GM21367 (cell line): ENCODE results near the gene MYO19.
"Not testable (repeated sequence)": the region's sequence is repeated elsewhere in the genome, so short reads cannot be mapped to it uniquely, and the experiment has no call there.

ENCODE experiments used
- ATAC-seq: cut with Tn5 transposase; IDR thresholded peaks from one replicate; pipeline ENCODE4 v1.9.1; 2021; ENCODE audit not compliant: unreplicated experiment

Gene MYO19

DNA sequence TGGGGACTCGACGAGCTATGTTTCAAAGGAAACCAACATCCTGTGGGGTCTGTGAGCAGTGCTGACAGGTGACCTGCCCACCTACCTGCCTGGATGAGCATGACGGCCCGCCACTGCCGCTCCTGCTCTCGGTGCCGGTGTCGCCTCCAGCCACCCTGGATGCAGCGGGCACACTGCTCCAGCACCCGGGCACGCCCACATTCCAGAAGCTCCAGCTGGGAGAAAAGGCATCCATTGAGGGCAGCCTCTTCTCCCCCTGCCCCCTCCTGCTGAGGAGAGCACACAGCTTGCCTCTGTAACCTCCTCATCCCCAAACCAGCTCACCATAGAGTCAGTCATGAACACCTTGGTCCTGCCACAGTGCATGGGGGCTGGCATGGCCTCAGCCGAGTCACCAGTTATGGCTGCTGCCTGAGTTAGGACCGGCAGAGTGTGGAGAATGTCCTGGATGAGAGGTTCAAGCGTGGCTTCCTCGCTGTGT lies 33.9 kb downstream of the MYO19 start:
- ATAC-seq = no peak

DNA sequence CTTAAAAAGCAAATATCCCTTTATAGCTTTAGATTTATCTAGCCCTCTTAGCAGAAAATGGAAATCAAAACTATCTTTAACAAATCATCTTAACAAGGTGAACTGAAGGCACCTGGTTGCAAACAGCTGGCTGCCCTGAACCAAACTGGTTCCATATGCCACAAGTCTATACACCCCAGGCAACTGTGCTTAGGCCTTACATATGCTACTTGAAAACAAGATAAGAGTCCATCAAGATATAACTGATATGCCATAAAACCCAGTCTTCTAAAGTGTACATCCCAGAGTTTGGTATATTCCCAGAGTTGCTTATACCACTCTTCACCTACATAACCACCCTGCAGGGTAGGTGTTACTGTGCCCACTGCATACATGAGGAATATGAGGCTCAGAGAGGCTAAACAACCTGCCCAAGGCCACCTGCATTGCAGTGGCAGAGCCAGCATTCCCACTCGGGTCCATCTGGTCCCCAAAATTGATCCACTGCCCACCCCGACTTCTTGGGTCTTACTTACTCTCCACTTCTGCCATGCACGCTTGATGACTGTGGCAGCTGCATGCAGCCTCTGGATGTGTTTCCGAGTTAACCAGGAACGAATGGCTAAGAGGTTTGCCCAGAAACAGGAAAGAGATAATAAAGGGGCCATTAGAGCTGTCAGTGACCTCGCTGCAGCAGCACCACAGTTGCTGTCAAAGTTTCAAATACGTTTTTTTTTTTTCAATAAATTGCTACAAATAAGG lies 35.9 kb downstream of the MYO19 start:
- ATAC-seq = no peak

DNA sequence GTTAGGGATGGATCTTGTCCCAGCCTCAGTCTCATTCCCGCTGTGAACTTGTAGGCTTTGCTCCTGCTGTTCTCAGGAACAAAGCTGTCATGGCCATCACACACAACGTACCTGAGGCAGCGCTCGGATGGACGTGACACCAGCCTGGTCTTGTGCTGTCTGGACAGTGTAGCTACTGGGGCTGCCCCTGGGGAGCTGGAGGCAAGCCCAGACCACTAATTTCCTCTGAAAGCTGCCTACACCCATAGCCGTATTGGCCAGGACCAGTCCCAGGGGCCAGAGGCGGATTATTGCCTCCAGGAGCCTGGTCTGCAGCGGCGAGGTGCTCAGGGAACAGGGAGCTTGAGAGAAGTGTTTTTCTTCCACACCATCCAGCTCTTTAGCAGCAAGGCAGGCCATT lies 36.5 kb downstream of the MYO19 start:
- no peak for ATAC-seq

DNA sequence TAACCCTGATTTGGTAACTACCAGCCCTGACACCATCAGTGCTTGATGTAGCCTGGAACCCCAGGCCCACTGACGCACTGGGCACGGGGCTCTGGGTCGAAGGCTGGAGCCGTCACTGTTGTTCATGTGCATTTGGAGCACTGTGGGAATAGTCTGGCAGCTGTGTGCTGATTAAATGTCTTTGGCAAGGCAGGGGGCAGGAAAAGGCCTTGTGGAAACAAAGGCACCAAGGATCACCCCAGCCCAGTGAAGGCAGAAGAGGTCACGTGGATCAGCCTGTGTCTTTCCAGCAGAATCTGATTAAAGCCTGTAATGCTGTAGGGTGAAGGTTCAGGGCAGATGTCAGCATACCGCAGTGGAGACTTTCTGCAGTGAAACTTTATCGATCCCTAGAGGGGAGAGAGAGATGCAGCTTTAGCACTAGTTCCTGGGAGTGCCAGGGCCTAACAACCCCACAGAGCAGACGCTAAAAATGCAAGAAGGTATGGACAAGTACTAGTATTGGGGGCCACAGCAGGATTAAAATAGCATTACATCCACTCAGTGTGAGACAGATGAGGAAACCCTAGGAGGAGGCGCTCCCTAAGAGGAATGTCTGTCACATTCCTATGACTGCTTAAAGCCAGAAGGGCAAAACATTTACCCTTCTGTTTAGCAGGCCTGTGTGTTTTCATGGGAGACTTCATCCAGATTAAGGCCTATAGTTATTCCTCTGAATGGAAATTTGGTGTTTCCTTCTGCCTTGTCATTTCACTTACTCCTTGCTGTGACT lies 38.5 kb downstream of the MYO19 start:
- no peak for ATAC-seq

DNA sequence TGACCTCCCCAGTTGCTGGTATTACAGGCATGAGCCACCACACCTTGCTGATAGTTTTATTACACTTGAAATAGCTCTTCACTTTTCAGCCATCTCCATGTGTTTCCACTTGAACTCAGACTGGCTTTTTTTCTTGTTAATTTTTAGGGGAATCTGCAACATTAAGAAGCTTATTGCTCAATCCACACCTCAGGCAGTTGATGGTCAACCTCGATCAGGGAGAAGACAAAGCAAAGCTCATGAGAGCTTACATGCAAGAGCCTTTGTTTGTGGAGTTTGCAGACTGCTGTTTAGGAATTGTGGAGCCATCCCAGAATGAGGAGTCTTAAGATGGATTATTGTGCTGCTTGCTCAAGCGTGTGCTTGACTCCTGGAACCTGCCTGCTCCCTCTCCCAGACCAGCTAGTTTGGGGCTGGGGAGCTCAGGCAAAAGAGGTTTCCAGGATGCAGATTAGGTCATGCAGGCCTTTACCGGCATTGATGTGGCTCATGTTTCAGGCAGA lies 39.5 kb downstream of the MYO19 start:
- ATAC-seq = no peak

DNA sequence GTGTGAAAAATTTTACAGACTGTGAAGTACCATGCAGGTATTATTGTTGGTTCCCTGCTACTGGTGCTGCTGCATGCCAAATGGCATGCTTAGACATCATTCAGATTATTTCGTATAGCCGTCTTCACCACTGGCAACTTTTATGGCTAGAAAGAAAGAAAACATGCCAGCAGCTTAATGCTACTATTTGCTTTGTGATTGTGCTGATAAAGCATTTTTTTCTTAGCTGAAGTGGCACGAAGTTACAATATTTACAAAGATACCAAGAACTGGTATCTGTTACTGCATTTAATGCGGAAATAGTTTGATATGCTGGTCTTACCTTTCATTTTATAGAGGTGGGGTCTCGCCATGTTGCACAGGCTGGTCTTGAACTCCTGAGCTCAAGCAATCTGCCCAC lies 40.0 kb downstream of the MYO19 start:
- no peak for ATAC-seq

DNA sequence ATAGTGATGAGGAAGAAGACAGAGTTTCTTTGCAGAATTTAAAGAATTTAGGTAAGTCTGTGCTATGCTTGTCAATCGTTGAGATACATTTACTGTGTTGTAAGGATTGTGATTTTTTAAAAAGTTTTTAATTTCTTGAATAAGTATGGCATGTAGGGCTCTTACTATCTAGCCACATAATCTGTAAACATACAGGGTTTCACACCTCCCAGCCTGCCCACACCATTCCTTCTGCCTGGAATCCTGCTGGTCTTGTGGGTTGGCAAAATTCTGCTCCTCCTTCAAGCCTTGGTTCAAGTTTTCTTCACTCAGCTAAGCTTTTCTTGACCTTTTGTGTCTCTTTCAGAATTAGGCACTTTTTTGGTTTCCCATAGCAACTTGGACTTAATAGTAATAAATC lies 40.7 kb downstream of the MYO19 start:
- ATAC-seq = no peak

DNA sequence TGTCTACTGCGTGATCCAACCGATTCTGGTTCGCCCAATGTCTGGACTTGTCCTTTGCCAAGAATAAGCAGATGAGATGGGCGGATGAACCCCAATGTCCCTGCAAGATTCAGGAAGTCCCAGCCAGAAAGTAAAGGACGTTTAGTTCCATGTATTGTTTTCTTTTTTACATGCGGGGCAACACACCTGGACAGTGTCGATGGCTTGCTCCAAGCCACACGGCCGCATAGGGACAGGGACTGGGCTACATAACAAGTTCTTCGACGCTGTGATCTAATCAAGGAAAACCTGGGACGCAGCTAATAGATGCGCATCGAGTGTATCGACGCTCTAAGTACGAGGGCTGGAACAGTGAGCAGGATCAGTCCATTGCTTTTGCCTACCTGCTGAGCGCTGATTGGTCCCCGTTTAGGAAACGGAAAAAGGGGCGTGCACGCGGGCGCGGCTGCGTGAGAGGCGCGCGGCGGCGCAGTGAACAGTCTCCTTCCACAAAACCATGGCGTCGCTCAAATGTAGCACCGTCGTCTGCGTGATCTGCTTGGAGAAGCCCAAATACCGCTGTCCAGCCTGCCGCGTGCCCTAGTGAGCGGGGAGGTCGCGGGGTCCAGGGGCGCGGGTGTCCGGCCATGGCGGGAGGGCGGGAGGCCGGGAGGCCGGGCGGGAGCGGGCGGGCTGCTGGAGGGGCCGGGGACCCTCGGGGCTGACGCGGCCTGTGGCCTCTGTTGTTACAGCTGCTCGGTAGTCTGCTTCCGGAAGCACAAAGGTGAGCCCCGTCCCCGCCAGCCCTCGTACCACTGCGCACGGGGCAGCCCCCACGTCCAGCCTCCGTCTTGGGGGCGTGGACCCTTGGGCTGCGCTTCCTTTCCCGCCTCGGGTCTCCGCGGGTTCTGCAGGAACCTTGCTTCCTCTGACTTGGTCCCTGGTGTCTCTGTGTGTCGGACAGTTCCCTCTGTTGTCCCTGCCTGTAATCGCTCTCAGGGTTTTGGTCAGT lies 48.2 kb downstream of the MYO19 start, which contains the start of gene ZNHIT3:
ZNHIT3 (plus strand) TSS at position 478 of the 991 bp plus-strand sequence; CDS start at position 497, 19 bp downstream.
- ATAC-seq = peak; percentile 67

DNA sequence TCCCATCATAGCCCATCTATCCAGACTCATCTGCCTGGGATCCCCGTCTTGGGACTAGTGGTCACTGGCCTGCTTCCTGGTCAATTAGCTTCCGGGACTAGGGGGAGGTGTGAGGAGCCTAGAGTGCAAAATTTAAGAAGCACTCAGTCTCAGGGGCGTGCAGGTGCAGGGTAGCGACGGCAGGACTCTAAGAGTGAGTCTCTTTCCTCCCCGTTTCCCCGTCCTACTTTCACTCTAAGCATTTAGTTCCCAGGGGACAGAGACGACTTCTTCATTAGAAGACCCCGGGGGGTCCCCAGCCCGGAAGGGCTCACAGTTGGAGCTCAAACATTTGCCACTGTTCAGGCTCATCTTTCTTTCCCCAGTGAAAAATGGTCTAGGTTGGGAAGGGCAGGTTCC lies 48.9 kb downstream of the MYO19 start:
- no peak for ATAC-seq

DNA sequence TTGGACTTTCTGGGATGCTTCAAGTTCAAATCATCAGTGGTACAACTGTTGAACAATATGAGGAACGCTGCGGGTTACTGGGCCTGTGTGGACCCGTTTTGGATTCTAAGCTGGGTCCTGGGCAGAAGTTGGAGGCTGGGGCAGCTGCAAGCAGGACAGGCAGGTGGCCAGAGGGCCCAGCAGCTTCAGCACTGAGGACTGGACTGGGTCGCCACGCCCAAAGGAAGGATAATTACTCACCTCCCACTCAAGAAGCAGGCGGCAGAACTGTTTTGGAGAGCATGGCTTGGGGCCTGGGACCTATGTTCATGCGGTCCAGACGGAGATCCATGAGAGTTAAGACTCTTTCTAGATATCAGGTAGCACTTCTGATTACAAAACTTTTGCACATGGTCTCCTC lies 49.6 kb downstream of the MYO19 start:
- ATAC-seq = no peak

DNA sequence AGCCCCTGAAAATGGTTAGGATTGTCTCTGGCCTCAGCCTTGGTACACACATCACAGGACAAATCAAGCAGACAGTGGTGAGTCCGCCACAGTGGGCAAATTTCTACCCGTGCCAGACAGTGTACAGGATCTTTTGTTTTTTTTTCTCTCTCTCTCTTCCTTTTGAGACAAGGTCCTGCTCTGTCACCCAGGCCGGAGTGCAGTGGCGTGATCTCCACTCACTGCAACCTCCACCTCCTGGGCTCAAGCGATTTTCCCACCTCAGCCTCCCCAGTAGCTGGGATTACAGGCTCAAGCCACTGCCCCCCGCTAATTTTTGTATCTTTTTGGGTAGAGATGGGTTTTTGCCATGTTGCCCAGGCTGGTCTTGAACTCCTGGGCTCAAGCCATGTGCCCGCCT lies 50.6 kb downstream of the MYO19 start:
- ATAC-seq = not testable (repeated sequence)

DNA sequence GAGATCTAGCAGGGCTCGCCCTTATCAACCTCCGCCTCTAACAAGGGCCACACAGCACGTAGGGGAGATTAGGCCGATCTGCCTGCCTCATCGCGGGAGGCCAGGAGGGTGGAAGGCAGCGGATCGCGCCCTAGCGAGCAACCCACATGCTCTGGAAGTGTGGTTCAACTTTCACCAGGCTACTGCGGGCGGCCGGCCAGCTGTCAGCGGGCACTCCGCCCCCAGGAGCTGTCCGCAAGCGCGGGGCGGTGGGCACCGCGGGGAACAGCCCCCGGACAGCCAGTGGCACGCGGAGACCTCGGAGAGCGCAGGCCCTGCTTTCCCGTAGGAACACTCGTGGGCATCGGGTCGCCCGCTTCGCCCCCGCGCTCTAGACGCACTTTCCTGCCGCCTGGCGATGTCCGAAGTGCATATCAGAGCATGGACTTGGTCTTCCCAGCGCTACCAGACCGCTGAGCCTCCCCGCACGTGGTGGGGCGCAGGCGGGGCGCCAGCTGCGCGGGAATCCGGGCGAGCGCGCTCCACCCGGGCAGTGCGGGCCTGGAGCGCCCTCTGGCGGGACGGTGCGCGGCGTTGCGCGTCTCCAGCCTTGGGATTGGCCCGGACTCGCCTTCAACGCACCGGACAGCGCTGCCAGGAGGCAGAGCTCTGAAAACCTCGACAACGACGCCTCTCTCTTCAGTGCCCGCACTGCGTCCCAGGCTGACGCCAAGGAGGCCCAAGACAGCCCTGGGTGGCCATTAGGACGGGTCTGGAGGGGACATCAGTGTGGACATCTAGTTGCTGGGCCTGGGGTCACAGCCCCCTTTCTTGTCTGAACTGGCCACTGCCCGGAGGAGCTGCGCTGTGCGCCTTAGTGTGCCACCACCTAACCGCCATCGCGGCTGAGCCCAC lies 51.8 kb downstream of the MYO19 start:
- ATAC-seq = no peak

DNA sequence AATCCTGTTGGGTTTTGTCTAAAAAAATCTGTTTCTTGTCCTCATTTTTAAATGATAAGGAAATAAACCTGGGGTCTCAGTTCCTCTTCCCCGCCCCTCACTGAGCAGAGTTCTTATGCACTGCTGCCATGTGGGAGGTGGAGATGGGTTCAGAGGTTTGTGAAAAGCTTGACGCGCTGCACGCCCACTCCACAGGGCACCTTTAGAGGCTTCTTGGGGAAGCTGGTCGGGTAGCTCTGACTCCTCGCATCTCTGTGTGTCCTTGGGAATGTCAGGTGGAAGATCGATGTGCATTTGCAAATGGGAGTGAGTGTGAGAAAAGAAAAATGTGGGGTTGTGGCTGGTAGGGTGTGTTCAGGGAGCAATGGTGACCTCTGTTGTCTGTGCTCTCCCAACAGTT lies 52.8 kb downstream of the MYO19 start:
- no peak for ATAC-seq

DNA sequence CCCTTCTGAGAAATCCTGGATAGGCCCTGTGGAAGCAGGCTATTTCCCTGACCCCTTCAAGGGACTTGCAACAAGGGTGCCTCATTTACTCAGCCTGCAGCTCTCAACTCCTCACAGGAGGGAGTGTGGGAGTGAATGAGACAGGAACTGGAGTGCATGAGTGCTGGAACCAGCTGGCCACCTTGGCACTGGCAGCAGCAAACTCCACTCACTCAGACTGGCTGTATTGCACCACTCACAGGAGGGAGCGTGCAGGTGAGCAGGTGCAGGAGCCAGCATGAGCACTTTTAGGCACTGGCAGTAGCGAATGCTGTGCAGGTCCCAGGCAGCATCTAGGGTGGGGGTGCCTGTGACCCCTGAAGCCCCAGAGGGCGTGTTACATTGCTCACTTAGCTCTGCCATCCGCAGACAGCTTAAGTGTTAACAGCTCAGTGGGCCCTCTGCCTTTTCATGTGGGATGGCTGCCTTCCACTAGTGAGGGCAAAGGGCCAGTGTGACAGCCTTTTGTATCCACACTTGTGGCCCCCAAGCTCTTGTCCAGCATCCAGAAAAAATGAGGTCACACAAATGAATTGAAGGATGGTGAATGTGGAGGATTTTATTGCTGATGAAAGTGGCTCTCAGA lies 59.2 kb downstream of the MYO19 start:
- ATAC-seq = no peak

DNA sequence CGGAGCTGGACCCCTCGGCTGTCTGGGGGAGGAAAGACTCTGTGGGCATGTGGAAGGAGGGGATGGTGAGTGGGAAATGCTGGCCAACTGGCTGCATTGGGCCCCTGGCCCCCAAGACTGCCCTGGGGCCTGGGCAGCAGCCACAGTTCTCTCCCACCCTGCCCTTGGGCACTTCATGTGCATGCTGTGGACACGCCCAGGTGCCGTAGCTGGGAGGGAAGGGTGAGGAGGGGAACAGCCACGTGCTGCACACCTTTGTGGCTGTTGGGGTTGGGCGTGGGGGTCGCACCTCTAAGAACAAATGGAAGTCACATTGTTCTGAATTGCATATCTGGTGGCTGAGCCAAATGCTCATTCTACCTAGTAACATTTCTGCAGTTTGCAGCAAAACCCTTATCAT lies 60.1 kb downstream of the MYO19 start:
- ATAC-seq = no peak

DNA sequence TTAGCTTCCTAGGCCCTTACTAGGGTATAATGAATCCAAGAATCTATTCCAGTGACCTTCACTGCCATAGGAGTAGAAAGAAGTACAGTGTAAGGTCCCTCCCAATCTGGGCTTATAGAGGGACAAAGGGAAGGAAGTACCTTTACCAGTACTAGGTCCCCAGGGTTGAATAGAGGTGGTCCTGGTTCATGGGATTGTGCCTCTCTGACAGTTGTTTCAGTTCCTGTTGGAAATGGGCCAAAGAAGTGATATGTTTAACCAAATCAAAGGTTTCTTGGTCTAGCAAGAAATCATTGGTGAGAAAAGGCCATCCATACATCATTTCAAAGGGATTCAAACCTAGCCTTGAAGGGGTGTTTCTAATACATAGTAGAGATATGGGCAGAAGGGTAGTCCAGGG lies 64.2 kb downstream of the MYO19 start:
- ATAC-seq = no peak

DNA sequence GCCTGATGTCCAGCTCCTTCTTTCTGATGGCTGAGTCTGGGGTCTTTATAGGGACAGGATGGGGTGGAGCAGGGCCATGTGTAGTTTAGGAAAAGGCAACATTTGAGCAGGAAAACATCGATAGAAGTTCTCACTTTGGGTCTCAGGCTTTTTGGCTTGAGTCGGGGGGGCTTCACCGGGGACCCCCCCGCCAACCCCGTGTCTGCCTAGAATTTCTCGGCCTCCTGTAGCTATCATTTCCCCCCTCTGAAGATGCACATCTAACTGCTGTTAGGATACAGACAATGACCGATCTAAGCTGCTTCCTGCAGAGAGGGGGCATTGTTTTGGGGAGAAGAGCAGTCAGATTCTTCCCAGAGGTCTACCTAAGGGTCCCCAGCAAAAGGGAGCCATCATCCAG lies 64.9 kb downstream of the MYO19 start:
- no peak for ATAC-seq

DNA sequence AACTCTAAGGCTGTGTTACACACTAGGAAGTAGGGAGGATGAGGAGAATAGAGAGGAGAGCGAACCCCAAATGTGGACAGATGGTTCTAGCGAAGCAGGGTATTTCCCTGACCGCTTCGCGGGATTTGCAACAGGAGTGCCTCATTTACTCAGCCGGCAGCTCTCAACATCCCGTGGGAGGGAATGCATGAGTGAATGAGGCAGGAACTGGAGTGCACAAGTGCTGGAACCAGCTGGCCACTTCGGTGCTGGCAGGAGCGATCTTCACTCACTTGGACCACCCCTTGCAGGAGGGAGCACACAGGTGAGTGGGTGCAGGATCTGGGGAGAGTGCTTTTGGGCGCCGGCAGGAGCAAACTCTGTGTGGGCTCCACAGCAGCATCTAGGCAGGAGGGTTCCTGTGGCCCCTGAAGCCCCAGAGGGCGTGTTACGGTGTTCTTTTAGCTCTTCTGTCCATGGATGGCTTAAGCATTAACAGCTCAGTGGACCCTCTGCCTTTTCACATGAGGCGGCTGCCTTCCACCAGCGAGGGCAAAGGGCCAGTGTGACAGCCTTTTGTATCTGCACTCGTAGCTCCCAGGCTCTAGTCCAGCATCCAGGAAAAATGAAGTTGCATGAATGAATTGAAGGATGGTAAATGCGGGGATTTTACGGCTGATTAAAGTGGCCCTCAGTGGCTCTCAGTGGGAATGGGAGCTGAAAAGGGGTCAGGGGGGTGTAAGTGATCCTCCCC lies 65.6 kb downstream of the MYO19 start:
- no peak for ATAC-seq

DNA sequence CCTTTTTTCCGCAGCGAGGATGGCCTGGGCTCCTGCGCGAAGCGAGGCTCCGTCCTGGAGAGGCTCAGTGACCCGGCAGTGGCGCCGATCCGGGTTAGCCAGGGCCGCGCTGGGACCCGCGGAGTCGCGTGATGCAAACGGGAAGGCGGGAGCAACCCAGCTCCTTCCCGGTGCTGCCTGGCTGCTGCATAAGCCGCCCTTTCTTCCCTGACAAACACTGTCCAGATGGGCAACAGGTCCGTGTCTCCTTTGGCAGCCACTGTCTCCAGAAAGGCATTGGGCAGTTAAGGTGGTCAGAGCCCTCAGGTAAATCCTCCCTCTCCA lies 69.9 kb downstream of the MYO19 start:
- ATAC-seq = no peak
